GM12874 (cell line): Measurements from ENCODE around the gene NUP160.

Experiments used
- CTCF ChIP-seq: IDR thresholded peaks from 2 replicates; pipeline ENCODE4 v1.5.1; 2011; ENCODE audit warnings: low read depth, mild to moderate bottlenecking, control low read depth, low read length, moderate library complexity; ENCODE audit not compliant: insufficient read depth

The NUP160 gene

GRCh38 chr11:47791774-47792430 is 56.2 kb downstream of the NUP160 start:
- no peak for TF ChIP-seq CTCF

- TF ChIP-seq CTCF = no peak
These were observed 60.0 kb downstream of the NUP160 start for GRCh38 chr11:47788181-47788580.

GRCh38 chr11:47786373-47786772 is 61.8 kb downstream of the NUP160 start:
- no peak for TF ChIP-seq CTCF

GRCh38 chr11:47784785-47785381 is 63.3 kb downstream of the NUP160 start:
- TF ChIP-seq CTCF = no peak

GRCh38 chr11:47783087-47783610 is 65.0 kb downstream of the NUP160 start:
- no peak for TF ChIP-seq CTCF

GRCh38 chr11:47778878-47779483 is 69.2 kb downstream of the NUP160 start:
- no peak for TF ChIP-seq CTCF

GRCh38 chr11:47775240-47775869 is 72.8 kb downstream of the NUP160 start:
- no peak for TF ChIP-seq CTCF
